ENCODE measurements around the gene ARID1B. TPM values are rescaled to one million over a fixed set of nuclear protein-coding genes. Genes with fewer than 3 reads are reported as not detected.
A peak's percentile ranks its signal among the peaks of the same experiment; 100 is the strongest.

The ARID1B gene
- total and polyA plus RNA-seq, 7 donors, result 8.1 to 61.1 (median 53.1) TPM

GRCh38 chr6:157163434-157164159 lies 386.4 kb downstream of the ARID1B start:
- H3K9me3 ChIP-seq, result no peaks in the 10 kb centered on the region
- peaks cover 0 to 18% of the 10 kb centered on the region in 2 donors for H3K36me3 ChIP-seq (ENCODE audit: insufficient read depth in 1 of 2, low read depth in 1 of 2)
- TF ChIP-seq, protein P1, sequence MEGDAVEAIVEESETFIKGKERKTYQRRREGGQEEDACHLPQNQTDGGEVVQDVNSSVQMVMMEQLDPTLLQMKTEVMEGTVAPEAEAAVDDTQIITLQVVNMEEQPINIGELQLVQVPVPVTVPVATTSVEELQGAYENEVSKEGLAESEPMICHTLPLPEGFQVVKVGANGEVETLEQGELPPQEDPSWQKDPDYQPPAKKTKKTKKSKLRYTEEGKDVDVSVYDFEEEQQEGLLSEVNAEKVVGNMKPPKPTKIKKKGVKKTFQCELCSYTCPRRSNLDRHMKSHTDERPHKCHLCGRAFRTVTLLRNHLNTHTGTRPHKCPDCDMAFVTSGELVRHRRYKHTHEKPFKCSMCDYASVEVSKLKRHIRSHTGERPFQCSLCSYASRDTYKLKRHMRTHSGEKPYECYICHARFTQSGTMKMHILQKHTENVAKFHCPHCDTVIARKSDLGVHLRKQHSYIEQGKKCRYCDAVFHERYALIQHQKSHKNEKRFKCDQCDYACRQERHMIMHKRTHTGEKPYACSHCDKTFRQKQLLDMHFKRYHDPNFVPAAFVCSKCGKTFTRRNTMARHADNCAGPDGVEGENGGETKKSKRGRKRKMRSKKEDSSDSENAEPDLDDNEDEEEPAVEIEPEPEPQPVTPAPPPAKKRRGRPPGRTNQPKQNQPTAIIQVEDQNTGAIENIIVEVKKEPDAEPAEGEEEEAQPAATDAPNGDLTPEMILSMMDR (IDR thresholded peaks at IDR 0.05), result no peak
- no peak overlapping the region for H3K4me3 ChIP-seq
- ATAC-seq, result peak in 1 of 4 donors; percentile 24
- H3K4me1 ChIP-seq, result peaks cover 8% of the 10 kb centered on the region
- no peaks in the 10 kb centered on the region for H3K27me3 ChIP-seq (ENCODE audit: insufficient read depth in 3 of 3, low read length in 2 of 3)
- 73 to 81% (median 79%) methylated on average over 4 of the region's 4 CpGs for WGBS, 3 donors
- intact Hi-C loops (cut with DNase I), result no loop called here
- DNase-seq, result no peak
- no peak overlapping the region for H3K27ac ChIP-seq

DNA sequence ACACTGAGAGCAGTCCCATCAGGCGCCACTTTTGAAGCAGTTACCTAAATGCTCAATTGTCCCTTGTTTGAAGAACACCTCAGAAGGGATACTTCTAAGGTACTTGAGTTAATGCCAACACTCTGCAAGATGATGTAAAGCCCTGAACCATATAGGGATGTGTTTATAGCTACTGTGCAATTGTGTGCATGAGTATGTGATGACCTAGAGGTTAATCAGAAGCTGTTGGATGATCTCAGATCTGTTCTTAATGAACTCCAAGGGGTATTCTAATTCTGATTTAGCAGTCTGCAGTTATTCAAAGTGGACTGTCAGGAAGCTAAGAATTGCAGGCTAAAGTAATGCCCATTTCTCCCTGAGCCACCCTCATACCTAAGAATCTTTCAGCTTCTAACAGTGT lies 387.8 kb downstream of the ARID1B start:
- no peak for DNase-seq
- H3K4me1 ChIP-seq, result peaks cover 16% of the 10 kb centered on the region
- no peak overlapping the region for H3K27ac ChIP-seq
- TF ChIP-seq, protein P1 (IDR thresholded peaks at IDR 0.05), result no peak
- 91 to 100% (median 95%) methylated on average over 1 of the region's 1 CpG for WGBS, 3 donors
- no peaks in the 10 kb centered on the region for H3K27me3 ChIP-seq (ENCODE audit: insufficient read depth in 3 of 3, low read length in 2 of 3)
- peaks cover 0 to 18% of the 10 kb centered on the region in 2 donors for H3K36me3 ChIP-seq (ENCODE audit: insufficient read depth in 1 of 2, low read depth in 1 of 2)
- H3K4me3 ChIP-seq, result no peak overlapping the region
- H3K9me3 ChIP-seq, result no peaks in the 10 kb centered on the region
- no peak for ATAC-seq
- intact Hi-C loops (cut with DNase I), result no loop called here

- Histone ChIP-seq H3K4me1 (peaks cover 18% of the 10 kb centered on the region), H3K4me3 (no peak overlapping the region), H3K27me3 (ENCODE audit: insufficient read depth in 3 of 3, low read length in 2 of 3) (no peaks in the 10 kb centered on the region), H3K36me3 (ENCODE audit: insufficient read depth in 1 of 2, low read depth in 1 of 2) (peaks cover 0 to 18% of the 10 kb centered on the region in 2 donors), H3K9me3 (no peaks in the 10 kb centered on the region), H3K27ac (no peak overlapping the region)
- DNase-seq (no peak), ATAC-seq (no peak)
- intact Hi-C loops (cut with DNase I), result no loop called here
- 94 to 95% (median 94%) methylated on average over 8 of the region's 8 CpGs for WGBS, 3 donors
- TF ChIP-seq, protein P1 (IDR thresholded peaks at IDR 0.05), result no peak
These were observed 389.6 kb downstream of the ARID1B start for GRCh38 chr6:157166784-157167183.

GRCh38 chr6:157167837-157168236 lies 390.7 kb downstream of the ARID1B start:
- intact Hi-C loops (cut with DNase I), result no loop called here
- Histone ChIP-seq H3K4me1 (peaks cover 17% of the 10 kb centered on the region), H3K36me3 (ENCODE audit: insufficient read depth in 1 of 2, low read depth in 1 of 2) (peaks cover 0 to 18% of the 10 kb centered on the region in 2 donors), H3K27ac (no peak overlapping the region), H3K4me3 (no peak overlapping the region), H3K27me3 (ENCODE audit: insufficient read depth in 3 of 3, low read length in 2 of 3) (no peaks in the 10 kb centered on the region), H3K9me3 (no peaks in the 10 kb centered on the region)
- TF ChIP-seq, protein P1 (IDR thresholded peaks at IDR 0.05), result no peak
- ATAC-seq, result no peak
- DNase-seq, result no peak
- 94 to 95% (median 94%) methylated on average over 12 of the region's 12 CpGs for WGBS, 3 donors

DNA sequence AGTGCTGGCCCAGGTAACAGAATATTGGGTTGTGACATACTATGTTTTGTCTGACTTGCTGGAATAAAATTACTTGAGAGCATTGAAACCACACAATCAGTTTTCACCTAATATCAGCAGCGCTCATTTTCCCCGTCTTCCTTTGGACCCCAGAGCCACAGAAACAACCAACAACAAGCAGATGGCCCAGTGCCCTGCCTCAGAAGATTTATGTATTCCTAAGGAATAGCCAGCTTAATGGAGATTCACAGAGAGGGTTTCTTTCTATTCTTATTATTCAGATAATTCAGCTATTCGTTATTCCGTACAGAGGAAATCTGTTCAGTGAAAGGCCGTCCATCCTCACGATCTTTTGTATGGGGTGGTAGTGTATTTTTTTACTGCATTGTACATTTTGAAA lies 391.3 kb downstream of the ARID1B start:
- Histone ChIP-seq H3K4me3 (no peak overlapping the region), H3K27ac (no peak overlapping the region), H3K27me3 (ENCODE audit: insufficient read depth in 3 of 3, low read length in 2 of 3) (no peaks in the 10 kb centered on the region), H3K36me3 (ENCODE audit: insufficient read depth in 1 of 2, low read depth in 1 of 2) (peaks cover 0 to 18% of the 10 kb centered on the region in 2 donors), H3K4me1 (peaks cover 17% of the 10 kb centered on the region), H3K9me3 (no peaks in the 10 kb centered on the region)
- no peak for DNase-seq
- ATAC-seq, result no peak
- intact Hi-C loops (cut with DNase I), result no loop called here
- 94 to 95% (median 95%) methylated on average over 6 of the region's 6 CpGs for WGBS, 3 donors
- TF ChIP-seq, protein P1 (IDR thresholded peaks at IDR 0.05), result no peak
